ENCODE results near the gene CORIN. TPM values are rescaled to one million over a fixed set of nuclear protein-coding genes. Genes with fewer than 3 reads are reported as not detected.

Gene CORIN
- total and polyA plus RNA-seq, 2 of the 4 experiments (the other 2 are of a cell fraction) = 20.3 to 24.7 TPM

- intact Hi-C loops (cut with micrococcal nuclease) (loop anchor here (5.0 kb wide), 1 partner anchor 73 kb away; the partner anchor contains the start of gene NFXL1), dilution Hi-C loops (cut with HindIII; ENCODE audit: low sequenced_read_pairs, unreplicated experiment) (no loop called here), in situ Hi-C loops (cut with MboI; ENCODE audit: low sequenced_read_pairs) (loop anchor here (10.0 kb wide), 1 partner anchor 134 kb away; no protein-coding TSS in a partner anchor)
- Histone ChIP-seq H3K4ac (ENCODE audit: low read depth, low read length) (peak overlapping the region; percentile 30; the same call in 1 of the 2 replicates), H2BK120ac (ENCODE audit: low read depth, low read length) (peak overlapping the region; percentile 3; the same call in 1 of the 2 replicates), H3K79me1 (ENCODE audit: low read depth in 1 of 2, low read length in 2 of 2) (no peaks in the 10 kb centered on the region; a peak in 1 of 4 replicates), H2BK5ac (ENCODE audit: low read depth, low read length, poor library complexity, severe bottlenecking) (peak overlapping the region; percentile 2), H3K4me2 (ENCODE audit: low read depth, low read length) (no peak overlapping the region), H2AK9ac (replicated peaks; ENCODE audit: low read depth, low read length, poor library complexity) (no peak overlapping the region), H4K20me1 (ENCODE audit: insufficient read depth, low read length) (no peaks in the 10 kb centered on the region), H3K14ac (replicated peaks; ENCODE audit: low read depth, low read length) (no peak overlapping the region), H2AFZ (replicated peaks; ENCODE audit: low read length, poor library complexity) (no peak overlapping the region), H2BK15ac (ENCODE audit: low read depth, low read length) (no peak overlapping the region), H3K23ac (ENCODE audit: low read depth, low read length) (no peak overlapping the region), H3K4me1 (ENCODE audit: control insufficient read depth, insufficient read depth, low read length) (peaks cover 26% of the 10 kb centered on the region), H2BK20ac (ENCODE audit: low read depth, low read length) (peak overlapping the region; percentile 38; the same call in 1 of the 2 replicates), H3K56ac (ENCODE audit: extremely low read depth, insufficient read depth, low read length) (no peak overlapping the region), H3K9me3 (ENCODE audit: control insufficient read depth, insufficient read depth, low read length) (no peaks in the 10 kb centered on the region), H4K91ac (ENCODE audit: insufficient read depth, low read depth, low read length) (0 out of 2 replicates have a peak overlapping the region, but pooled peaks have one; percentile 8), H2AK5ac (ENCODE audit: low read depth, low read length) (peak overlapping the region; percentile 54), H3K27ac (ENCODE audit: insufficient read depth, low read length) (no peak overlapping the region), H3K27me3 (ENCODE audit: control insufficient read depth, insufficient read depth, low read length) (no peaks in the 10 kb centered on the region), H4K5ac (ENCODE audit: low read depth, low read length) (no peak overlapping the region), H3K4me3 (ENCODE audit: insufficient read depth, low read depth, low read length) (no peak overlapping the region), H3K9me1 (ENCODE audit: insufficient read depth, low read length) (peaks cover 8% of the 10 kb centered on the region), H4K8ac (ENCODE audit: low read depth in 2 of 2, low read length in 2 of 2) (peak overlapping the region in 1 of 2 experiments; percentile 22; a peak in 1 of 4 replicates), H3K36me3 (ENCODE audit: control insufficient read depth, insufficient read depth, low read length) (no peaks in the 10 kb centered on the region), H3K18ac (ENCODE audit: low read depth, low read length) (no peak overlapping the region), H3K9ac (ENCODE audit: low read depth, low read length) (no peak overlapping the region)
- no peak; the same call in 1 of the 2 replicates for TF ChIP-seq CTCF (conservative IDR thresholded peaks at IDR 0.05; ENCODE audit: low read depth, low read length)
- no peak for TF ChIP-seq RAD21 (IDR thresholded peaks at IDR 0.05; ENCODE audit: low read length)
- no peak for TF ChIP-seq CHD1 (IDR thresholded peaks at IDR 0.05; ENCODE audit: low read depth, low read length)
- no peak for TF ChIP-seq SMC3 (IDR thresholded peaks at IDR 0.05; ENCODE audit: low read depth, low read length)
- no peak for TF ChIP-seq POLR2A (IDR thresholded peaks at IDR 0.05; ENCODE audit: low read depth, low read length)
- no peak for TF ChIP-seq ELK1 (IDR thresholded peaks at IDR 0.05; ENCODE audit: borderline replicate concordance, low read depth, low read length)
- TF ChIP-seq CEBPB (IDR thresholded peaks at IDR 0.05; ENCODE audit: low read depth, low read length) = no peak
- no peak for TF ChIP-seq BHLHE40 (IDR thresholded peaks at IDR 0.05; ENCODE audit: low read depth, low read length)
- TF ChIP-seq FOS (IDR thresholded peaks at IDR 0.05; ENCODE audit: low read depth, low read length) = no peak
- TF ChIP-seq RFX5 (IDR thresholded peaks at IDR 0.05; ENCODE audit: low read depth, low read length) = no peak
- no peak for TF ChIP-seq NFE2L2 (IDR thresholded peaks at IDR 0.05; ENCODE audit: low read depth, low read length)
- no peak for TF ChIP-seq MAZ (IDR thresholded peaks at IDR 0.05; ENCODE audit: borderline replicate concordance, low read depth, low read length)
- TF ChIP-seq MAFK (IDR thresholded peaks at IDR 0.05; ENCODE audit: low read depth, low read length) = no peak
- CTCF ChIA-PET = interaction anchor here (0.5 to 1.7 kb wide), 9 partner anchors 9 to 413 kb away, joined by 3 to 6 read pairs (median 3); no protein-coding TSS in a partner anchor
- no TSS peak for BruUV-seq (replicated peaks)
- DNase-seq = peak; percentile 62
- WGBS, 2 experiments (ENCODE audit: extremely low coverage in 2 of 2, insufficient read length in 1 of 2) = no CpG with 5 or more reads among the region's 5 CpGs
- ATAC-seq (ENCODE audit: low read depth) = no peak
- POLR2A ChIA-PET (ENCODE audit: unreplicated experiment) = no interaction called here
Observed at GRCh38 chr4:47839259-47839658, 1.4 kb upstream of the CORIN start.
